ENCODE results near the gene UBXN11. TPM values are rescaled to one million over a fixed set of nuclear protein-coding genes. Genes with fewer than 3 reads are reported as not detected.

The UBXN11 gene
- total and polyA plus RNA-seq, 2 of the 13 experiments (the other 11 are each of a cell fraction or from before 2014, with no cell fraction given), result 9.3 to 10.4 TPM

DNA sequence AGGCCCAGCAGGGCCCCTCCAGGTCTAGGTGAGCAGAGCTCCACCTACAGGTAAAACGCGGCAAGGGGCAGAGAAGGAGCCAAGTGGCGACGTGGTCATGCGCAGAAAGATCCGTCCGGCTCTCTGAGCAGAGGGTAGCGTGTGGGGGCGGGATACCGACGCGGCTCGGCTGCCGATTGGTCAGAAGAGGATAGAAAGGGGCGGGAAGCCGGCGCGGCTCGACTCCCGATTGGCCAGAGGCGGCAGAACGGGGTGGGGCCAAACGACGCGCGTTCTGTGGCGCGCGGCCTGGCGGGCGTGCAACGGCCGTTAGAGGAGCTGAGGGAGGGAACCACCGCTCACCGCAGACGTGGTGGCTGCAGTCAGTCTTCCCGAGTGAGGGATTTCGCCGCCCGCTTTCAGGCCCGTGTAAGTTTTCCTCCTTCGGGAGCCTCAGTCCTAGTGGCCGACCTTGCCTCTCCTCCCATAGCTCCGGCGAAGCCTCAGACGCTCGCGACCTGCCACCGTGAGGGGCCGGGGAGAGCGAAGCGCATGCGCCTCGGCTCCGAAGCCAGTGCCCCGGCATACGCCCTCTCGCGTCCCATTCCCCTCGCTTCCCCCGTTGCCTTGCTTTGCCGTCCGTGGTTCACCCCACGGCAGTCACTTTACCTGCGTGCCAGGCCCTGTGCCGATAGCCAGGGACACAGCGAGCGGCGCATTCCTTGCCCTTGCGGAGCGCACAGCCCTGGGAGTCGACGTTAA is 72.4 kb downstream of the UBXN11 start, which contains the start of gene CEP85 (continued):
- TF ChIP-seq, protein P1, sequence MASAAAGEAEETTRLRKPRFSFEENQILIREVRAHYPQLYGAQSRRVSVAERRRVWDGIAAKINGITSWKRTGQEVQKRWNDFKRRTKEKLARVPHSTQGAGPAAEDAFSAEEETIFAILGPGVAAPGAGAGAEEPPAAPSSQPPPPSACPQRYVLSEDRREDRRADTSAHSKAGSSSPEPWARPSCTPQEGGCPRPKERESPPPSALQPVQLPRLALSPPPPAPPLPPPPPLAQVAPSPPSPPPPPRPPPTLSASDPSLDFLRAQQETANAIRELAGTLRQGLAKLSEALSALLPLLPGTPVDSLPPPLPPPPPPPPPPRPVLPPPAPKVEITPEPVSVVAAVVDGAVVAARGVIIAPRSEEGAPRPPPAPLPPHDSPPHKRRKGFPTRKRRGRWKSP (CRISPR knock-in tag; IDR thresholded peaks at IDR 0.05), result peak; percentile 92
- peak; percentile 69; the same call in 1 of the 2 replicates for TF ChIP-seq MAZ (IDR thresholded peaks at IDR 0.05; ENCODE audit: borderline replicate concordance, low read depth, low read length)
- TF ChIP-seq MAZ (CRISPR knock-in tag; IDR thresholded peaks at IDR 0.05; ENCODE audit: low read depth), result peak; percentile 81
- peak; percentile 73; the same call in 1 of the 2 replicates for TF ChIP-seq DMAP1 (CRISPR knock-in tag; IDR thresholded peaks at IDR 0.05)
- TF ChIP-seq ZBED4 (CRISPR knock-in tag; IDR thresholded peaks at IDR 0.05; ENCODE audit: borderline replicate concordance), result peak; percentile 31; the same call in 1 of the 2 replicates
- peak; percentile 90 for TF ChIP-seq THAP9 (CRISPR knock-in tag; IDR thresholded peaks at IDR 0.05; ENCODE audit: borderline replicate concordance)
- TF ChIP-seq, protein P2, sequence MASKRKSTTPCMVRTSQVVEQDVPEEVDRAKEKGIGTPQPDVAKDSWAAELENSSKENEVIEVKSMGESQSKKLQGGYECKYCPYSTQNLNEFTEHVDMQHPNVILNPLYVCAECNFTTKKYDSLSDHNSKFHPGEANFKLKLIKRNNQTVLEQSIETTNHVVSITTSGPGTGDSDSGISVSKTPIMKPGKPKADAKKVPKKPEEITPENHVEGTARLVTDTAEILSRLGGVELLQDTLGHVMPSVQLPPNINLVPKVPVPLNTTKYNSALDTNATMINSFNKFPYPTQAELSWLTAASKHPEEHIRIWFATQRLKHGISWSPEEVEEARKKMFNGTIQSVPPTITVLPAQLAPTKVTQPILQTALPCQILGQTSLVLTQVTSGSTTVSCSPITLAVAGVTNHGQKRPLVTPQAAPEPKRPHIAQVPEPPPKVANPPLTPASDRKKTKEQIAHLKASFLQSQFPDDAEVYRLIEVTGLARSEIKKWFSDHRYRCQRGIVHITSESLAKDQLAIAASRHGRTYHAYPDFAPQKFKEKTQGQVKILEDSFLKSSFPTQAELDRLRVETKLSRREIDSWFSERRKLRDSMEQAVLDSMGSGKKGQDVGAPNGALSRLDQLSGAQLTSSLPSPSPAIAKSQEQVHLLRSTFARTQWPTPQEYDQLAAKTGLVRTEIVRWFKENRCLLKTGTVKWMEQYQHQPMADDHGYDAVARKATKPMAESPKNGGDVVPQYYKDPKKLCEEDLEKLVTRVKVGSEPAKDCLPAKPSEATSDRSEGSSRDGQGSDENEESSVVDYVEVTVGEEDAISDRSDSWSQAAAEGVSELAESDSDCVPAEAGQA (IDR thresholded peaks at IDR 0.05; ENCODE audit: low read depth), result no peak
- TF ChIP-seq, protein P2 (CRISPR knock-in tag; IDR thresholded peaks at IDR 0.05; ENCODE audit: borderline replicate concordance), result no peak
- TF ChIP-seq HOXA7 (CRISPR knock-in tag; IDR thresholded peaks at IDR 0.05), result no peak
- no peak for TF ChIP-seq SMARCE1 (IDR thresholded peaks at IDR 0.05; ENCODE audit: borderline replicate concordance)
- TF ChIP-seq AKAP8 (CRISPR knock-in tag; IDR thresholded peaks at IDR 0.05), result no peak
- no peak for TF ChIP-seq MED13 (CRISPR knock-in tag; IDR thresholded peaks at IDR 0.05)
- TF ChIP-seq LCORL (IDR thresholded peaks at IDR 0.05), result no peak
- TF ChIP-seq LCORL (CRISPR knock-in tag; IDR thresholded peaks at IDR 0.05), result peak; percentile 83
- 0 out of 2 replicates have a peak, but pooled peaks have one; percentile 80 for TF ChIP-seq ZNF138 (CRISPR knock-in tag; IDR thresholded peaks at IDR 0.05; ENCODE audit: low read depth)
- no peak for TF ChIP-seq ZFAT (CRISPR knock-in tag; conservative IDR thresholded peaks at IDR 0.05)
